A549 (cell line): ENCODE data around the gene PAPPA2. TPM values are rescaled to one million over a fixed set of nuclear protein-coding genes. Genes with fewer than 3 reads are reported as not detected.

Source experiments
- ATAC-seq, 2 experiments: fragments of 200-7000 bp in 1 of 2; fragments of >200 bp in 1 of 2; cut with Nextera tagmentation in 1 of 2; cut with Tn5 transposase in 1 of 2; 3 replicates each; pipeline versions ENCODE4 v1.8.0 to v1.9.1; 2018 to 2020; ENCODE audit warnings: mild to moderate bottlenecking in 1 of 2, moderate library complexity in 1 of 2
- CTCF ChIA-PET: fragments of 300-600 bp; sonication (Branson Sonifier 250); formaldehyde crosslinking; extraction: SDS; loops from one replicate; lab custom pipeline; 2021; ENCODE audit warnings: antibody characterized with exemption, inconsistent platforms; lab: Yijun Ruan, JAX
- POLR2A ChIA-PET: fragments of 350-600 bp; formaldehyde crosslinking; extraction: SDS; loops from one replicate; lab custom pipeline; 2021; ENCODE audit warnings: antibody characterized with exemption, inconsistent platforms; lab: Yijun Ruan, JAX
- DNase-seq, 2 experiments: peaks; one replicate each; pipeline versions ENCODE4 v3.0.0 to v3.0.0-alpha.2; 2011 to 2016; ENCODE audit warnings: low read depth in 1 of 2, low spot score in 1 of 2
- FAIRE-seq: peaks from 2 replicates; lab custom pipeline; 2011; peaks lifted over from hg19 to GRCh38; lab: Jason Lieb, UNC
- H3K27ac ChIP-seq, 2 experiments: fragments of >200 bp; sonication (Bioruptor Twin); formaldehyde crosslinking; 3 replicates each; pipeline ENCODE4 v1.5.1; 2016 to 2017
- H3K4me1 ChIP-seq: fragments of >200 bp; sonication (Bioruptor Twin); formaldehyde crosslinking; 3 replicates; pipeline ENCODE4 v1.6.1; 2016
- H3K4me2 ChIP-seq: fragments of >200 bp; sonication (Bioruptor Twin); formaldehyde crosslinking; 3 replicates; pipeline ENCODE4 v1.6.1; 2016
- H3K4me3 ChIP-seq: fragments of >200 bp; sonication (Bioruptor Twin); formaldehyde crosslinking; 3 replicates; pipeline ENCODE4 v1.5.1; 2016
- H3K9me3 ChIP-seq: fragments of >200 bp; sonication (Bioruptor Twin); formaldehyde crosslinking; 3 replicates; pipeline ENCODE4 v1.6.1; 2016
- CEBPB ChIP-seq, 2 experiments: fragments of >200 bp in 1 of 2; sonication (Bioruptor Twin) in 1 of 2; formaldehyde crosslinking in 1 of 2; IDR thresholded peaks; 2 replicates each; pipeline ENCODE4 v1.6.1; 2012 to 2016
- CHD2 ChIP-seq: fragments of 150-350 bp; IDR thresholded peaks from 2 replicates; pipeline ENCODE4 v1.6.1; 2014; ENCODE audit warnings: low read length; ENCODE audit not compliant: partially characterized antibody
- CHD4 ChIP-seq: fragments of 200-600 bp; sonication (generic); IDR thresholded peaks from 2 replicates; pipeline ENCODE4 v1.6.1; 2016; ENCODE audit warnings: antibody characterized with exemption, mild to moderate bottlenecking, borderline replicate concordance
- EP300 ChIP-seq, 2 experiments: fragments of >200 bp; sonication (Bioruptor Twin); formaldehyde crosslinking; IDR thresholded peaks; 2 replicates in 1 of 2; 3 replicates in 1 of 2; pipeline ENCODE4 v1.6.1; 2016 to 2017
- FOSL2 ChIP-seq, 2 experiments: fragments of 450-650 bp in 1 of 2; fragments of >200 bp in 1 of 2; sonication (Bioruptor Twin) in 1 of 2; formaldehyde crosslinking; IDR thresholded peaks; 2 replicates each; pipeline versions ENCODE4 v1.5.0 to v1.6.1; 2016 to 2020; ENCODE audit warnings: mild to moderate bottlenecking in 1 of 2, moderate library complexity in 1 of 2
- FOXS1 ChIP-seq: fragments of 250-450 bp; sonication (Bioruptor Pico); IDR thresholded peaks from 2 replicates; pipeline ENCODE4 v1.5.0; 2020; ENCODE audit warnings: mild to moderate bottlenecking, moderate library complexity
- HOXB5 ChIP-seq: fragments of 250-450 bp; sonication (Bioruptor Pico); IDR thresholded peaks from 2 replicates; pipeline ENCODE4 v1.5.0; 2020; ENCODE audit warnings: mild to moderate bottlenecking, moderate library complexity
- JUN ChIP-seq, 2 experiments: fragments of >200 bp; sonication (Bioruptor Twin); formaldehyde crosslinking; IDR thresholded peaks; 2 replicates in 1 of 2; 3 replicates in 1 of 2; pipeline ENCODE4 v1.6.1; 2016 to 2017
- KDM5A ChIP-seq: fragments of 200-600 bp; sonication (generic); IDR thresholded peaks from 2 replicates; pipeline ENCODE4 v1.6.1; 2016; ENCODE audit warnings: antibody characterized with exemption, mild to moderate bottlenecking
- MAZ ChIP-seq: fragments of 150-350 bp; IDR thresholded peaks from 2 replicates; pipeline ENCODE4 v1.6.1; 2014; ENCODE audit warnings: antibody characterized with exemption, low read depth, low read length, borderline replicate concordance
- MYC ChIP-seq: IDR thresholded peaks from 2 replicates; pipeline ENCODE4 v1.6.1; 2012; ENCODE audit warnings: mild to moderate bottlenecking, inconsistent platforms, low read length, improper control_type of control experiment, borderline replicate concordance
- NFE2L2 ChIP-seq: fragments of 150-350 bp; conservative IDR thresholded peaks from 2 replicates; pipeline ENCODE4 v1.6.1; 2014; ENCODE audit warnings: low read length
- NPAS2 ChIP-seq: fragments of 250-450 bp; sonication (Bioruptor Pico); IDR thresholded peaks from 2 replicates; pipeline ENCODE4 v1.8.0; 2022; ENCODE audit warnings: mild to moderate bottlenecking, moderate library complexity, borderline replicate concordance
- NR3C1 ChIP-seq: fragments of >200 bp; sonication (Bioruptor Twin); formaldehyde crosslinking; IDR thresholded peaks from 3 replicates; pipeline ENCODE4 v1.6.1; 2017
- POLR2A ChIP-seq: IDR thresholded peaks from 2 replicates; pipeline ENCODE4 v1.6.1; 2012; ENCODE audit warnings: mild to moderate bottlenecking, low read length
- POLR2AphosphoS2 ChIP-seq: conservative IDR thresholded peaks from 2 replicates; pipeline ENCODE4 v1.6.1; 2012; ENCODE audit warnings: low read length, improper control_type of control experiment, inconsistent platforms
- RAD21 ChIP-seq, 2 experiments: fragments of >200 bp in 1 of 2; sonication (Bioruptor Twin) in 1 of 2; formaldehyde crosslinking in 1 of 2; IDR thresholded peaks in 1 of 2; conservative IDR thresholded peaks in 1 of 2; 2 replicates in 1 of 2; 3 replicates in 1 of 2; pipeline ENCODE4 v1.6.1; 2012 to 2018; ENCODE audit warnings: inconsistent platforms in 1 of 2
- RCOR1 ChIP-seq: fragments of 150-350 bp; IDR thresholded peaks from 2 replicates; pipeline ENCODE4 v1.6.1; 2014; ENCODE audit warnings: antibody characterized with exemption, low read length, low read depth
- TP53 ChIP-seq: fragments of 250-450 bp; sonication (Bioruptor Pico); IDR thresholded peaks from 2 replicates; pipeline ENCODE4 v1.5.0; 2021; ENCODE audit warnings: mild to moderate bottlenecking, moderate library complexity
- ZC3H11A ChIP-seq: fragments of 450-650 bp; IDR thresholded peaks from 2 replicates; pipeline ENCODE4 v1.6.1; 2014; ENCODE audit warnings: antibody characterized with exemption, mild to moderate bottlenecking
- WGBS: methylation state at CpG from one replicate; pipeline ENCODE4 v1.1.6; 2017; ENCODE audit errors: missing lambda C conversion rate; 5-methylcytosine and 5-hydroxymethylcytosine counted together
- polyA plus RNA-seq, 4 experiments: library from polyadenylated mRNA; depleted of rRNA in 3 of 4; stranded (reverse); fragments of >200 nt; fragmentation: RNase III in 1 of 4; extraction: RNeasy Plus Mini Kit Qiagen cat#74134 plus additional on column Dnase treatment in 1 of 4; gene quantifications; 2 replicates in 3 of 4; 3 replicates in 1 of 4; pipeline ENCODE4 v1.2.3, GENCODE V29; 2011 to 2017
- TF ChIP-seq, protein P1 (sequence below): fragments of 250-450 bp; sonication (Bioruptor Pico); IDR thresholded peaks from 2 replicates; pipeline ENCODE4 v1.5.0; 2021; ENCODE audit warnings: mild to moderate bottlenecking, moderate library complexity, borderline replicate concordance
- TF ChIP-seq, protein P2 (sequence below): fragments of 450-650 bp; IDR thresholded peaks from 2 replicates; pipeline ENCODE4 v1.6.1; 2014; ENCODE audit warnings: antibody characterized with exemption

The PAPPA2 gene
- polyA plus RNA-seq, 2 of the 4 experiments (the other 2 are of a cell fraction), result 0.03 to 0.72 TPM

- TF ChIP-seq CEBPB (IDR thresholded peaks at IDR 0.05), result no peak
- TF ChIP-seq POLR2AphosphoS2, result no peak
- no peak for TF ChIP-seq POLR2A
- TF ChIP-seq MYC, result no peak
- TF ChIP-seq, all 56 proteins: peak for 0
These were observed 80.6 kb downstream of the PAPPA2 start (continued) for GRCh38 chr1:176543360-176544129.

DNA sequence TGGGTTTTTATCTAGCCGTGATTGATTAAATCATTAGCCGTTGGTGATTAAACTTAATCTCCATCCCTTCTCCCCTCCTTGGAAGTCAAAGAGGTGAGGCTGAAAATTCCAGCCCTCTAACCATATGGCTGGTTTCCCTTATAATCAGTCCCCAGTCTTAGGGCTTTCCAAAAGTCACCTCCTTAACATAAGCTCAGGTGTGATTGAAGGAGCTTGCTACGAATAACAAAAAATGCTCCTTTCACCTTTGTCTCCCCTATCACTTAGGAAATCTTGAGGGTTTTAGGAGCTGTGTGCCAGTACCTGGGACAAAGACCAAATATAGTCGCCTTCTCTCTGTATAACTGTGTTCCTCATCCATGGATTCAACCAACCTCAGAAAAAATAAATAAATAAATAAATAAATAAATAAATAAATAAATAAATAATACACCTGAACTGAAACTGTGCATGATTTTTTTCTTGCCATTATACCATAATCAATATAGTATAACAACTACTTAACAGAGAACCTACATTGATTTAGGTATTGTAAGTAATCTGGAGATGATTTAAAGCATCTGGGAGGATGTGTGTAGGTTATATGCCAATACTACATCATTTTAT is 82.2 kb downstream of the PAPPA2 start:
- no peak overlapping the region for H3K4me3 ChIP-seq
- H3K9me3 ChIP-seq, result no peaks in the 10 kb centered on the region
- peak; percentile 91 for TF ChIP-seq ZC3H11A
- no peak for TF ChIP-seq FOSL2 (IDR thresholded peaks at IDR 0.05)
- TF ChIP-seq FOSL2 (CRISPR knock-in tag; IDR thresholded peaks at IDR 0.05), result no peak
- ChIA-PET CTCF (no interaction called here), POLR2A (no interaction called here)
- no peak for FAIRE-seq
- WGBS, result 45% methylated on average over 4 of the region's 4 CpGs
- no peak overlapping the region for H3K4me2 ChIP-seq
- ATAC-seq, result no peak
- DNase-seq, result no peak
- H3K4me1 ChIP-seq, result no peaks in the 10 kb centered on the region
- H3K27ac ChIP-seq, result no peak overlapping the region

- CTCF ChIA-PET, result interaction anchor here (6.4 kb wide), 1 partner anchor 13 kb away, joined by 35 read pairs; no protein-coding TSS in a partner anchor
These were observed 83.8 kb downstream of the PAPPA2 start for GRCh38 chr1:176546825-176547224.

DNA sequence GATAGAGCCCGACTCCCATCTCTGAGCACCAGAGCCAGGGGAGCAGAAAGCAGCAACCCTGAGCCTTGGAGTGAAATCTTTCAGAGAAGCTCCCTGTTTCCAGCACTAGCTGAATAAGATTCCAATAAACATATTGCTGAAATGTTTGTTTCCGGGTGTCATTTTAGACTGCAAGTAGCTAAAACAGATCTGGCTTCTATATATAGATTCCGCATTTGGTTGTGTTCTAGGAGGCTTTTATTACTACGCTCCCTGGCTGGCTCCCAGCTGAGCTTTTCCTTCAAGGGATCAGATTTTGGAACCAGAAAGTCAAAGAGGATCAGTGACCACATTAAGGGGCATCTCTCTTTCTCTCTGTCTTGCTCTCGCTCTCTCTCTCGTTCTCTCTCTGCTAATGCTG is 88.2 kb downstream of the PAPPA2 start:
- Histone ChIP-seq H3K9me3 (no peaks in the 10 kb centered on the region), H3K4me2 (no peak overlapping the region), H3K4me1 (no peaks in the 10 kb centered on the region), H3K4me3 (no peak overlapping the region), H3K27ac (no peak overlapping the region)
- ATAC-seq (no peak), DNase-seq (no peak), FAIRE-seq (no peak)
- WGBS, result 51% methylated on average over 6 of the region's 6 CpGs
- ChIA-PET POLR2A (no interaction called here), CTCF (interaction anchor here (6.4 kb wide), 1 partner anchor 8 kb away, joined by 35 read pairs; no protein-coding TSS in a partner anchor)
- TF ChIP-seq NFE2L2 (no peak), JUN (IDR thresholded peaks at IDR 0.05) (no peak), HOXB5 (no peak), NR3C1 (no peak), POLR2A (no peak), KDM5A (no peak), MAZ (no peak), TP53 (no peak), RAD21 (conservative IDR thresholded peaks at IDR 0.05 in 1 of 2, IDR thresholded peaks at IDR 0.05 in 1 of 2) (no peak)
- TF ChIP-seq, protein P1, sequence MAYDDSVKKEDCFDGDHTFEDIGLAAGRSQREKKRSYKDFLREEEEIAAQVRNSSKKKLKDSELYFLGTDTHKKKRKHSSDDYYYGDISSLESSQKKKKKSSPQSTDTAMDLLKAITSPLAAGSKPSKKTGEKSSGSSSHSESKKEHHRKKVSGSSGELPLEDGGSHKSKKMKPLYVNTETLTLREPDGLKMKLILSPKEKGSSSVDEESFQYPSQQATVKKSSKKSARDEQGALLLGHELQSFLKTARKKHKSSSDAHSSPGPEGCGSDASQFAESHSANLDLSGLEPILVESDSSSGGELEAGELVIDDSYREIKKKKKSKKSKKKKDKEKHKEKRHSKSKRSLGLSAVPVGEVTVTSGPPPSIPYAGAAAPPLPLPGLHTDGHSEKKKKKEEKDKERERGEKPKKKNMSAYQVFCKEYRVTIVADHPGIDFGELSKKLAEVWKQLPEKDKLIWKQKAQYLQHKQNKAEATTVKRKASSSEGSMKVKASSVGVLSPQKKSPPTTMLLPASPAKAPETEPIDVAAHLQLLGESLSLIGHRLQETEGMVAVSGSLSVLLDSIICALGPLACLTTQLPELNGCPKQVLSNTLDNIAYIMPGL (CRISPR knock-in tag), result no peak

More at GRCh38 chr1:176546825-176547224, 83.8 kb downstream of the PAPPA2 start:
- ATAC-seq (no peak), FAIRE-seq (no peak), DNase-seq (no peak)
- TF ChIP-seq EP300 (IDR thresholded peaks at IDR 0.05) (no peak), JUN (IDR thresholded peaks at IDR 0.05) (no peak), ZC3H11A (no peak), HOXB5 (no peak), CHD2 (no peak), NPAS2 (no peak), RCOR1 (no peak), MYC (no peak), RAD21 (conservative IDR thresholded peaks at IDR 0.05 in 1 of 2, IDR thresholded peaks at IDR 0.05 in 1 of 2) (no peak), POLR2A (no peak), FOXS1 (CRISPR knock-in tag) (no peak), CHD4 (no peak)
- TF ChIP-seq, protein P1 (CRISPR knock-in tag), result no peak
- TF ChIP-seq, protein P2, sequence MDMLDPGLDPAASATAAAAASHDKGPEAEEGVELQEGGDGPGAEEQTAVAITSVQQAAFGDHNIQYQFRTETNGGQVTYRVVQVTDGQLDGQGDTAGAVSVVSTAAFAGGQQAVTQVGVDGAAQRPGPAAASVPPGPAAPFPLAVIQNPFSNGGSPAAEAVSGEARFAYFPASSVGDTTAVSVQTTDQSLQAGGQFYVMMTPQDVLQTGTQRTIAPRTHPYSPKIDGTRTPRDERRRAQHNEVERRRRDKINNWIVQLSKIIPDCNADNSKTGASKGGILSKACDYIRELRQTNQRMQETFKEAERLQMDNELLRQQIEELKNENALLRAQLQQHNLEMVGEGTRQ, result no peak
- H3K27ac ChIP-seq, result no peak overlapping the region
- POLR2A ChIA-PET, result no interaction called here
- H3K4me3 ChIP-seq, result no peak overlapping the region
- 0% methylated on average over 1 of the region's 1 CpG for WGBS
- H3K4me1 ChIP-seq, result no peaks in the 10 kb centered on the region
- no peaks in the 10 kb centered on the region for H3K9me3 ChIP-seq
- no peak overlapping the region for H3K4me2 ChIP-seq
